OCI-M1 (cell line): Measurements from ENCODE around the gene SLC7A6OS.
A peak's percentile ranks its signal among the peaks of the same experiment; 100 is the strongest.

ENCODE experiments used
- DNase-seq: peaks from one replicate; lab custom pipeline; 2025; lab: John Stamatoyannopoulos, UW

SLC7A6OS gene

DNA sequence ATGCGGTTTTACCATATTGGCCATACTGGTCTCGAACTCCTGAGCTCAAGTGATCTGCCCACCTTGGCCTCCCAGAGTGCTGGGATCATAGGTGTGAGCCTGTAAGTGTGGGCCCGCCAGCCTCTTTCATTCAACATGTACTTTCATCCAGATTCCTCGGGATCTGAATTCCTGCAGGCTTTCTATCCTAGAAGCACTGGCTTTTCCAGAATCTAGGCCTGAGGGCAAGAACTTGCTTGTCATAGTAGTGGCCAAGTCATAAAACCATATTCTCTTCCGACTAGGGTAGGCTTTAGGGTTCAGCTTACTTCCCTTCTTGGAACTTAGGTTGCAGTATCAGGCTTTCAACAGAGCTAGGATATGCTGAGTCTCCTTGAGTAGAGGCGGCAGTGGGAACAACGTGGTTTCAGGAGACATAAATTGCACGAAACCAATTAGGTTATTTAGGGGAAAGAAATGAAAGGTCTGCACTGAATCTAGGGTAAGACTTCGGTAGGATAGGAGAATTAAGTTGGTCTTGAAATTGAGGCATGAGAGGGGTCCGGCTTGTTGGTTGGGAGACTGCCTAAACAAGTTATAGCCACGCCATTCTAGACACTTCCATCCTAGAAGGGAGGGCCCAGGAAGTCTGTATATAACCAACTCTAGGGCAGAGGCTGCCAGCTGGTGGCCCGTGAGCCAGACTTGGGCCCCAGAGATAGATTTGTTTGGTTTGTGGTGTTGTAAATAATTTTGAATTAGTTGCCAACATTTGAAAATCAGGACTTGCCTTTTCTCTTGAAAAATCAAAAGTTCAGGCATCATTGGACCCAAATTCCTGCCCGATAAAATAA lies 30.8 kb downstream of the SLC7A6OS start:
- DNase-seq, result no peak

DNA sequence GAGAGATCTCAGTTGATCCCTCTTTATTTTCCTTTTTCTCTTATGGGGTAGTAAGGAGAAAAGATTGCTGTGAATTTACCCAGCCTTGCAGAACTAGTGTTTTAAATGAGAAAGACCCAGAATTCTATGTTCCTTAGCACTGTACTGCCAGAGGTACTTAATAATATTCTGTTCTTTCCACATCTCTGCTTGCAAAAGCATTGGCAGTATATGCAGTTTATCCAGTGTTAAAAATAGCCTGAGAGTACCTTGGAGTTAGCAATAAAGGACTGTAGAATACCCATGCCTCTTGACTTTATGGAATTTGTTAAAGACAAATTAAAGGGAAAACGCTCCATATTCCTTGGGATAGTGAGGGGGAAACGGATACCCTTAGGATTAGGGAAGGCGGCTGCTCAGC lies 34.5 kb downstream of the SLC7A6OS start:
- no peak for DNase-seq

DNA sequence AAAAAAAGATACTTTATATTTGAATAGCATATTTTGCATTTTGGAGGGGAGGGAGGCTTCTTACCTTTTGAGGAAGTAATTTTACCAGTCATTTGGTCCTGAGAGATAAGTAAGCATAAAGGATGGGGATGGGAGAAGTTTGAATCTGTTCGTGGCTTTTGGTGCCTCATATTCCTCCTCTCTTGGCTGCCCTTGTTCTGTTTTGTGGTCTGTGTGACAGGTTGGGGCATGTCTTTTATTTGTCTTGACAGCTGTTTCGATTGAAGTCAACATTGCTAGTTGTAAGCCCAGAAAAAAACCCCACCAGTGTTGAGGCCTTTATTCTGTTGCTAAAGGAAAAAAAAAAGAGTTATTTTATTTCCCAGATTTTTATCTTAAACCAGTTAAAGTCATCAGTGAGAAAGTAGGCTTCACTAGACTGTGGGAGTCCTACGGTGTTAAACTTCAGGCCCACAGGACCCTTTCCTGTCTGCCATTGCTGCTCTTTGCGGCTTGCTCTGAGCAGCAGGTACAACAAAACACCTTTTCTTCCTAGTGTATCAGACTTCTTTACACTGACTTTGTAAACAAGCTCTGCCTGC lies 35.0 kb downstream of the SLC7A6OS start:
- DNase-seq, result peak; percentile 85

DNA sequence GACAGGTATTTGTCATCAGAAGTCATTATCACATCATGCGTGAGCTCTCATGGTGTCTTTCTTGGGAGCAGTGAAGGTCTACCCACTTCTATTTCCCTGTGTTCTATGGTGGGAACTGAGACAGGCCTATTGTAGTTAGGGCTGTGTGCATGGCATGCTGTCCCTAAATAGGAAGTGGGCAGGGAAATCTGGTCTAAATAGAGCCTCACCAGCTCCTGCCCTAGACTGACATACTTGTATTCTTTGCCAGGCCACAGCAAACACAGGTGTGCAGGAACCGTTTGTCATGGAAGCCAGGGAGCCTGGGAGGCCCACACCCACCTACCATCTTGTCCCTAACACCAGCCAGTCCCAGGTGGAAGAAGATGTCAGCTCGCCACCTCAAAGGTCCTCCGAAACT lies 36.3 kb downstream of the SLC7A6OS start:
- no peak for DNase-seq

DNA sequence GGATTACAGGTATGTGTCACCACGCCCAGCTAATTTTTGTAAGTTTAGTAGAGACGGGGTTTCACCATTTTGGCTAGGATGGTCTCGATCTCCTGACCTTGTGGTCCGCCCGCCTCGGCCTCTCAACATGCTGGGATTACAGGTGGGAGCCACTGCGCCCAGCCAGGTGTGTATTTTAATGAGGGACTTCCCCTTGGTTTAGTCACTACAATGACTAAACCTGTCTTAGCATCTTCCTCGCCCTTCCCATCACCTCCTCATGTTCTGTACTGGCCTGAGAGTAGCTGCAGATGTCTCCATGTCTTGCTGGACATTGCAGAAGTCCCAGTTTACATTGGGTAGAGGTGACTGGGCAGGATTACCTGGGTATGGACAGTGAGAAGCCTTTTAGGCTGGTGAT lies 36.9 kb downstream of the SLC7A6OS start:
- DNase-seq, result no peak

DNA sequence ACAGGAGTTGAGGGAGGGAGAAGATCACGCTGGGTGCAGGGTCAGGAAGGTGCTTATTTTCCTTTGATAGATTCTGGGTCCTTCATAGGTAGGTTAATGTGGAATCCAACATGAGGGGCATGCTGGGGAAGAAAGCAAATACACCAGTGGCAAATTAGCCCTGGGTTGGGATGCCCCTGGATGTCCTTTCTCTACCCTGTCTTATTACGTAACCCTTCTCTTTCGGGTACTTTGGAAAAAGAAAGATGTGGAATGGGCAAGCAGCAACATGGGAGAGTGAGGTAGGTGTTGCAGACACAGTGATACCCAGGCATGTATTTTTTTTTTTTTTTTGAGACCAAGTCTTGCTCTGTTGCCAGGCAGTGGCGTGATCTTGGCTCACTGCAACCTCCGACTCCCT lies 37.3 kb downstream of the SLC7A6OS start:
- no peak for DNase-seq

DNA sequence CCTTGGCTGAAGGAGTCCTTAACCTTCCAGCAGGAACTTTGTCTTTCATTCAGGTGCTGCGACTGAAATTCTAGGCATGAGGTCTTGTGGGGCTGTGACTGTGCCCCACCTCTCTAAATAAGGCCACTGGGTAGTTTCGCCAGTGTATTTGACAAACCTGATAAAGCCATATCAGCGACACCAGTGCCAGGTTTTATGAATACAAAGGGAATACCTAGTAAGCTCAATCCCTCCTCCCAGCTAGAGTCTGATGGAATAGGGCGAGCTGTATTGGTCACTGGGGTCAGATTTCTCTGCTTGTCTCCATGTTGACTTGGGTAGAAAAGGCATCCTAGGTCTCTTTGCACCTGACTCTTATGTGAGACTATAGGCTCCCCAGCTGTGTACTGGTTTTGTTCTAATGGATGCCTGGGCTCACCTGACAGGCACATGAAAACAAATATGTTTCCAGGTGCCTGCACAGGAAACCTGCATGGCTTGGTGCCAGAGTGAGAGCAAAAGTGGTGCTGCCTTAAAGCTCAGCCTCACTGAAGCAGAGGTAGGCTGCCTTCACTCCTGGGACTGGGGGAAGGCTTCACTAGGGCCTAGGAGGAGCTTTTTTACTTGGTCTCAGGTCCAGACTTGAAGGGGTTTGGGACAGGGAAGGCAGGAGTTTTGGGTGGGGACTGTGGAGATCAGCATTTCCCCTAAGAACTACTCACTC lies 38.1 kb downstream of the SLC7A6OS start:
- DNase-seq, result no peak

DNA sequence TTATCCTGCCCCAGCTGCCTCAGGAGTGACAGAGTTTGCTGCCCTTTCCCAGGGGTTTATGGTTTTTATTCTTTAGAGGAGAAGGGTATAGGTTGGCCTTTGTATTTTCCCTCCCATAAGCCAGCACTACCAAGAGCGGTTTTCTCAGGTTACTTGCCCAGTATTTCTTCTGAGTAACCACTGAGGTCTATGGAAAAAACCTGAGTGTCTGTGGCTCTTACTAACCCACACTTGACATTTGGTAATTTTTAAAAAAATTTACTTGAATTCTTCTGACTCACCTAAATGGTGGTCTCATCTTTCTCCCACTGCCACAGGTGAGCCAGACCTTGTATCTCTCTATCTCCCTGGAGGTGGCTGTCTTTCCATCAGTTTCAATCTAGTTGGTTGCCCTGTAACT lies 40.4 kb downstream of the SLC7A6OS start:
- no peak for DNase-seq

DNA sequence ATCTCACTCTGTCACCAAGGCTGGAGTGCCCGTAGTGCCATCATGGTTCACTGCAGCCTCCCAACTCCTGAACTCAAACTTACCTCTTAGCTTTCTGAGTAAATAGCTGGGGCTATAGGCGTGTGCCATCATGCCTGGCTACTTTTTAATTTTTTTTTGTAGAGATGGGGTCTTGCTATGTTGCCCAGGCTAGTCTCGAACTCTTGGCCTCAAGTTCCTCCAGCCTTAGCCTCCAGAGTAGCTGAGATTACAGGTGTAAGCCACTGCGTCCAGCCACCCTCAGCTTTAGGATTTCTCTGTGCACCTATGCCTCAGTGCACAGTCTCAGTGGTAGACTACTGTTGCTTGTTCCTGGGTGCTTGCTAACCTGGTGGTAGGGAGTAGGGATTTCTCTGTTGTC lies 41.0 kb downstream of the SLC7A6OS start:
- no peak for DNase-seq

DNA sequence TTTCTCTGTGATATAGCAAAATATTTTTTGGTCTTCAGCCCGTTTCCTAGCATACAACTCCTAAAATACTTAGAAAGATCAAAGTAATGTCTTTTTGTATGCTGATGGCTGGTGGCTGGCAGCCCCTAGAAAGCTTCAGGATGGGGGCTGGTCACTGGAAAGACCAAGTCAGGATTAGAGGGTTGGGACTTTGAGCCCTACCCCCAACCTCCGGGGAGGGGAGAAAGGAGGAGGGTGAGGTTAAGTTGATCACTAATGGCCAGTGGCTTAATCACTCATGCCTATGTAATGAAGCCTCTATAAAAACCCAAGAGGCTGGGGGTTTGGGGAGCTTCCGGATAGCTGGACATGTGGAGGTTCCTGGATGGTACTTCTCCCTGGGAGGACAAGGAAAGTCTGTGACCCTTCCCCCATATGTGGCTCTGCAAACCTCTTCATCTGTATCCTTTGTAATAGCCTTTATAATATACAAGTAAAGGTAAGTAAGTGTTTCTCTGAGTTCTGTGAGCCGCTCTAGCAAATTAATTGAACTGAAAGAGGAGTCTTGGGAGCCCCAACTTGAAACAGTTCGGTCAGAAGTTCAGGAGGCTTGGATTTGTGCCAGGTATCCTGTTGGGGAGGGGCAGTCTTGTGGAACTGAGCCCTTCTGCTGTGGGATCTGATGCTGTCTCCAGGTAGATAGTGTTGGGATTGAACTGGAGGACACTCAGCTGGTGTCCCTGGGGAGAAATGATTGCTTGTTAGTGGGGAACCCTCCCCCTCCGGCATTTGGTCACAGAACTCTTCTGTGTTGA lies 42.9 kb downstream of the SLC7A6OS start:
- DNase-seq, result no peak

DNA sequence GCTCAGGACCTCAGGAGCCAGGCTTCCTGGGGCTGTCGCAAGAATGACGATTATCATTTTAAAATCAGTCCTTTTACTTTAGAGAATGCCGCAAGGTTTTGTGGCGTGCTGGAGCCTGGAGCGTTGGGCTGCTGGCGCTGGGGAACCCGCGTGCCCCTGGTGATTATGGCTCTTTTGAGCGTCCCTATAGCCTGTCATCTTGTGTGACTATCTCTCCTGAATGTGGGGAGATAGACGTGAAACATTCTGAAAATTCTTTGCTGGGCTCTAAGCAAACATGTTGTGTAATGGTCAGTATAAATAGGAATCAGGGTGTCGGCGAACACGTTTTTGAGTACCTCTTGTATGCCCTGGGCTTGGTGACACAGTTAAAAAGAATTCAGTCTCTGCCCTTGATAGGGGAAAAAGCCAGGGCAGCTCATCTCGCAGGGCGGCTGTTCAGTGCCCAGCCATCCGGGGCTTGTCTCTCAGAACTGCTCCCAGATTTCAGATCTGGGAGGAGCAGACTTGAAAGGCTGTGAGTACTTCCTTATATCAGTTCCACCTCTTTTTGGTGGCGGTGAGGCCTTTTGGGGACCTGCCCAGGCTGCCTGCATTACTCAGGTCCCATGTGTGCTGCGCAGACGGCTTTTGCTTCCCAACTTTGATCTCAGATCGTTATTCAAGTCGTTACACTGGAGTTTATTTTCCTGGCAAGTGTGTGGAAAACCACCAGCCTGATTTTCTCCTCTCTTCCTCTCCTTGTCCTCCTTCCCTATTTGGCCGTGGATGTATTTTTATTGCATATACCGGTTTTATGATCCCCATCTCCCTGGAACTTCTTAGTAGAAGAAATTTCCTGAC lies 45.4 kb downstream of the SLC7A6OS start:
- DNase-seq, result peak; percentile 73

DNA sequence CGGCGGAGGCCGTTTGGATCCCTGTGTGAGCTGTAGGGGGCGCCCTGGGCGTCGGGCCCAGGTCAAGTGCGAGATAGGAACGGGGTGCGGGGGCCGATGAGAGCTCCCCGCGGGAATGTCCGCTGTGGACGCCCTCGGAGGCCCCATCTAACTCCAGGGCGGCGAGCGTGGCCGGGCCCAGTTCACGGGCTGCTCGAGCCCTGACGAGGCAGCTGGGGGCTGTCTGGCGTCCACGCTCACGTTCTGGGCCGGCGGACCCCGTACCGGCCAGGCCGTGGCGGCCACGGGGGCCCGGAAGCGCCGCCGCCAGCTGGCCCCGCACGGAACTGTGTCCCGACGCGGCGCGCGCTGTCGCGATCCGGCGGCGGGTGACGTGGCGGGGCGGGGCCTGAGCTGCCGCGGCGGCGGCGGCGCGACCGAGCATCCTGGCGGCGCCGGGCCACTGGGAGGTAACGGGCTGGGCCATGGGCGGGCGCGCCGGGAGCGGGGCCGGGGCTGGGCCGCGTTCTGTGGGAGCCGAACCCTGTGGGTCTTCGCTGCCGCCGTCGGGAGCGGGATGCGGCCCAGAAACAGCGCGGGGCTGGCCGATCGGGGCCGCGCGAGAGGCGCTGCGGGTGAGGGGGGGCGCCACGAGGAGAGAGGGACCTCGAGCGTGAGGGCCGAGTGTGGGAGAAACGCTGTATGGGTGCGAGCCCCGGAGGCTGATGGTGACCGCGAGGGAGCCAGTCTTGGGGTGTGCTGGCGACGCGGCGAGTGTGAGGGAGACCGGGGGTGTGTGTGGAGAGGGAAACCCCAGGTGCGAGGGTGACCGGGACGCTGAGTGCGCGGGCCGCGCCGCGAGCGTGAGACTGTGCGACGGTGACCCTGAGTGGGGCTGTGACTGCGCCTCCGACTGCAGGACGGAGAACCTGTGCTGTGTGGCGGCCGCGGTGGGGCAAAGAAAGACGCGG lies 46.3 kb downstream of the SLC7A6OS start, which contains the start of gene SLC7A6:
Gene SLC7A6 (plus strand): TSS at position 399 of the 950 bp plus-strand sequence. CDS start 10,201 bp downstream, outside the sequence.
- DNase-seq, result peak; percentile 85

DNA sequence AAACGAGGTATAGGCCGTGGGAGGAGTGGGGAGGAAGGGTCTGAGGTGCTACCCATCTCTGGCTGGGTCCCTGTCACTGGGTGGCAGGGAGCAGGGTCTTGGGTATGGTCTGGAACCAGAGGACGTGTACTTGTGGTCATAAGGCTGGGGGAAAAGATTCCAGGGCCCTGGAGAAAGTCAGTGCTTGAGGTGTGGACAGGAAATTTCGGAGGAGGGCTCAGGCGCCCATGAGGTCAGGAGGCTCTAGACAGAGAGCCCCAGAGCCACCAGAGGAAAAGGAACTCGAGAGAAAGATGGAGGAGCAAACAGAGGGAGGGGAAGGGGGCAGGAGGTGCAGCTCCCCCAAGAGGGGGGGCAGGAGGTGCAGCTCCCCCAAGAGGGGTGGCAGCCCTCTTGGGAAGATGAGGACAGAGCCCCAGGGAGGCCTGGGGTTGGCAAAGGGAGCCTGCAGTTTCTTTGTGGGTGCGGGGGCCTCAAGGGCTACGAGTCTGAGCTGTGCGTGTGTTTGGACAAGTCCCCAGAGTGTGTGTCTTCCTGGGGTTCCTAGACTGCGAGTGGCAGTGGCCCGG lies 47.1 kb downstream of the SLC7A6OS start:
- no peak for DNase-seq

DNA sequence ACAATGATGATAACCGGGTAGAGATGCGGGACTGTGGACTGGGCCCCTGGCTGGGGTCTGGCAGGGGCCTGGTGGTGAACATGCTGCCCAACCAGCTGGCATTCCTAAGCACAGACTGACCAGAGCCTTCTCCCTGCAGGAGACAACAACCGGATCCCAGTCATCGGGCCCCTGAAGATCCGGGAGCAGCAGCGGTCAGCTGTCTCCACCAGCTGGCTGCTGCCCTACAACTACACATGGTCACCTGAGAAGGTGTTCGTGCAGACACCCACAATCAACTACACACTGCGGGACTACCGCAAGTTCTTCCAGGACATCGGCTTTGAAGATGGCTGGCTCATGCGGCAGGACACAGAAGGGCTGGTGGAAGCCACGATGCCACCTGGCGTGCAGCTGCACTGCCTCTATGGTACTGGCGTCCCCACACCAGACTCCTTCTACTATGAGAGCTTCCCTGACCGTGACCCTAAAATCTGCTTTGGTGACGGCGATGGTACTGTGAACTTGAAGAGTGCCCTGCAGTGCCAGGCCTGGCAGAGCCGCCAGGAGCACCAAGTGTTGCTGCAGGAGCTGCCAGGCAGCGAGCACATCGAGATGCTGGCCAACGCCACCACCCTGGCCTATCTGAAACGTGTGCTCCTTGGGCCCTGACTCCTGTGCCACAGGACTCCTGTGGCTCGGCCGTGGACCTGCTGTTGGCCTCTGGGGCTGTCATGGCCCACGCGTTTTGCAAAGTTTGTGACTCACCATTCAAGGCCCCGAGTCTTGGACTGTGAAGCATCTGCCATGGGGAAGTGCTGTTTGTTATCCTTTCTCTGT lies 51.5 kb downstream of the SLC7A6OS start:
- DNase-seq, result no peak

DNA sequence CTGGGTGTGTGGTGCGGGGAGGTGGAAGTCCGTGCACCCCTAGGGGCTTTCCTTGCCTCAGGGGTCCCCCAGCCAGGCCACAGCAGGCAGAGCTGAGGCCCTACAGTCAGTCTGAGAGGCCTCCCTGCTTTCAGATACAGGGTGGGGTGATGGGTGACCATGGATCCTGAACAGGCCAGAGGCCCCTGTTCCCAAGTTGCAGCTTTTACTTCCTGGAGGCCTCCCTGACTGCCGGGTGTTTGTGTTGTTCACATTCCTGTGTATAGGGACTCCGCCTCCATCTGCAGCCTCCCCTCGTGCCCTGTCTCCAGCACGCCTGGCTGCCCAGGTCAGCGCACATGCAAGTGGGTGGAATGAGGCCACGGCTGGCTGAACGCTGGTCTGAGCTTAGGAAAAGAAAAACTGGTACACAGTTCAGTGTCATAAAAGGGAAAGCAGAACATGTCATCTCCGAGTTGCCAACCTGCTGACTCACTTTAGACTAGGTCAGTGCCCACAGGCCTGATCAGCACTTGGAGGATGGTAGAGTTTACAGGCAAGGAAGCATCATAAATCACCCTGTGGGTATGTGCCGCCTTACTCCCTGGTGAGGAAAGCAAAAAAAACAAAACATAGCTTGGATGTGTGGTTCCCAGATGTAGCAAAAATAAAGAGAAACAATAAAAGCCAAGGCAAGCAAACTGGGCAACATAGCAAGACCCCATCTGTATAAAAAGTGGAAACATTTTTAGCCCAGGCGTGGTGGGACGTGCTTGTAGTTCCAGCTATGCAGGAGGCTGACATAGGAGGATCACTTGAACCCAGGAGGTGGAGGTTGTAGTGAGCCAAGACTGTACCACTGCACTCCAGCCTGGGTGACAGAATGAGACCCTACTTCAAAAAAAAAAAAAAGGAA lies 52.6 kb downstream of the SLC7A6OS start:
- DNase-seq, result no peak

DNA sequence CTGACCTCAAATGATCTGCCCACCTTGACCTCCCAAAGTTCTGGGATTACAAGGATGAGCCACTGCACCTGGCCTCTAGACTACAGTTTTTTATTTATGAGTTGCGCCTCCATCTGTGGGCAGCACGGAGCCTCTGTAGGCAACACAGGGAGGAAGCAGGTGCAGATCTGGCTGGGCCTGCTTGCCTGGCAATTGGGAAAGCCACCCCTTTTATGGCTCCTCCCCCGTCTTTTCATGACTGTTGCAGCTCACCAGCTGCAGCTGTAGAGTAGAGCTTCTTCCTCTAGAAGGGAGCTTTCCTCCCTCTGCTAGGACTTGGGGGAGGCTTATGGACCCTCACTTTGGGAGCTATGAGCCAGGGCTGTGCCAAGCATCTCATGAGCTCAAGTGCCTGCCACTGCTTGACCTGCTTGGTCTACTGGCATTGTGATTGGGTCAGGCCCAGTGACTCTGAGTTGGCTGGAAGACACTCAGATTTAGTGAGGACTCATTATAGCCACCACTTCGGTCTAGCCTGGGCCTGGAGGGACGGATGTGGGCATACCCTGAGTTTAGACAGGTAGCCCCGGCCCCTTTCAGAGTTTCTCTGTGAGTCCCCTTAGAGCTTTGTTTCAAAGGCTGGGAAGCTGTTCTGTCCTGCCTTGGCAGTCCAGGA lies 53.4 kb downstream of the SLC7A6OS start:
- DNase-seq, result no peak

DNA sequence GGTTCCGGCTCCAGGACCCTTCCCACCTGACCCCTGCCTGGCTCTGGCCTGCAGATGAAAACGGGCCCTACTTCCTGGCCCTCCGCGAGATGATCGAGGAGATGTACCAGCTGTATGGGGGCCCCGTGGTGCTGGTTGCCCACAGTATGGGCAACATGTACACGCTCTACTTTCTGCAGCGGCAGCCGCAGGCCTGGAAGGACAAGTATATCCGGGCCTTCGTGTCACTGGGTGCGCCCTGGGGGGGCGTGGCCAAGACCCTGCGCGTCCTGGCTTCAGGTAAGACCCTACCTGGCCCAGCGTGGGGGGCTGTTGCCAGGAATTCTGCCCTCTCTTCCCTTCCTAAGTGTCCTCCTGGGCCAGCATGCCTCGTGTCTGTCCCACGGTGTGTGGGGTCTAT lies 55.0 kb downstream of the SLC7A6OS start:
- no peak for DNase-seq
